HepG2 (cell line): ENCODE measurements around the gene PGC. TPM values are rescaled to one million over a fixed set of nuclear protein-coding genes. Genes with fewer than 3 reads are reported as not detected.
A peak's percentile ranks its signal among the peaks of the same experiment; 100 is the strongest.

Experiments used
- EED ChIP-seq: sonication (generic); formaldehyde crosslinking; IDR thresholded peaks from 2 replicates; pipeline ENCODE4 v1.5.0; 2020; ENCODE audit warnings: mild to moderate bottlenecking, missing genetic modification reagents
- MTA3 ChIP-seq: sonication (generic); formaldehyde crosslinking; IDR thresholded peaks from 2 replicates; pipeline ENCODE4 v1.4.0; 2020; ENCODE audit warnings: missing genetic modification reagents
- NCOA1 ChIP-seq: sonication (generic); formaldehyde crosslinking; IDR thresholded peaks from 2 replicates; pipeline ENCODE4 v1.9.0; 2021; ENCODE audit warnings: missing genetic modification reagents
- NFE2 ChIP-seq: sonication (generic); formaldehyde crosslinking; IDR thresholded peaks from 2 replicates; pipeline ENCODE4 v1.4.0; 2020; ENCODE audit warnings: missing genetic modification reagents
- SOX5 ChIP-seq: IDR thresholded peaks from 2 replicates; pipeline ENCODE4 v1.6.1; 2016; ENCODE audit warnings: borderline replicate concordance
- ZBTB2 ChIP-seq: sonication (generic); formaldehyde crosslinking; IDR thresholded peaks from 2 replicates; pipeline ENCODE4 v1.8.0; 2022; ENCODE audit warnings: low read depth, missing genetic modification reagents
- ZNF18 ChIP-seq: sonication (generic); formaldehyde crosslinking; IDR thresholded peaks from 2 replicates; pipeline ENCODE4 v1.8.0; 2022; ENCODE audit warnings: mild to moderate bottlenecking, missing genetic modification reagents; ENCODE audit not compliant: insufficient replicate concordance
- ZNF205 ChIP-seq: IDR thresholded peaks from 2 replicates; pipeline ENCODE4 v1.6.1; 2018; ENCODE audit warnings: missing biosample characterization, missing genetic modification reagents
- ZNF326 ChIP-seq: sonication (generic); formaldehyde crosslinking; IDR thresholded peaks from 2 replicates; pipeline ENCODE4 v1.4.0; 2020; ENCODE audit warnings: missing genetic modification reagents, borderline replicate concordance
- ZNF556 ChIP-seq: sonication (generic); formaldehyde crosslinking; IDR thresholded peaks from 2 replicates; pipeline ENCODE4 v1.4.0; 2020; ENCODE audit warnings: mild to moderate bottlenecking, missing genetic modification reagents, borderline replicate concordance
- ZNF619 ChIP-seq: sonication (generic); formaldehyde crosslinking; IDR thresholded peaks from 2 replicates; pipeline ENCODE4 v1.4.0; 2020; ENCODE audit warnings: mild to moderate bottlenecking, missing genetic modification reagents
- ZNF710 ChIP-seq: sonication (generic); formaldehyde crosslinking; IDR thresholded peaks from 2 replicates; pipeline ENCODE4 v1.5.0; 2020; ENCODE audit warnings: mild to moderate bottlenecking, missing genetic modification reagents, borderline replicate concordance
- ZUFSP ChIP-seq: sonication (generic); formaldehyde crosslinking; IDR thresholded peaks from 2 replicates; pipeline ENCODE4 v1.9.0; 2021; ENCODE audit warnings: missing genetic modification reagents, mild to moderate bottlenecking, borderline replicate concordance
- polyA plus RNA-seq, 8 experiments: library from polyadenylated mRNA; depleted of rRNA in 3 of 8; stranded (reverse) in 7 of 8; unstranded in 1 of 8; fragments of >200 nt; fragmentation: Illumina TruSeq in 4 of 8; extraction: Trizol in 4 of 8; gene quantifications; 2 replicates each; pipeline versions ENCODE4 v1.2.1 to v1.2.3, GENCODE V29; 2011 to 2016; ENCODE audit warnings: low read depth in 4 of 8, missing spikeins in 1 of 8, mixed read lengths in 1 of 8; ENCODE audit not compliant: insufficient read depth in 1 of 8
- total RNA-seq, 5 experiments: library from RNA; depleted of rRNA; stranded (reverse); fragments of >200 nt; fragmentation: Illumina TruSeq; extraction: Trizol; gene quantifications; 2 replicates each; pipeline ENCODE4 v1.2.3, GENCODE V29; 2016; ENCODE audit warnings: low read depth in 1 of 5
- TF ChIP-seq, protein P1 (sequence below): sonication (generic); formaldehyde crosslinking; IDR thresholded peaks from 2 replicates; pipeline ENCODE4 v1.5.1; 2020; ENCODE audit warnings: missing genetic modification reagents, mild to moderate bottlenecking, borderline replicate concordance
- TF ChIP-seq, protein P2 (sequence below): sonication (generic); formaldehyde crosslinking; IDR thresholded peaks from 2 replicates; pipeline ENCODE4 v1.5.1; 2020; ENCODE audit warnings: missing genetic modification reagents, mild to moderate bottlenecking, borderline replicate concordance

PGC gene
- total and polyA plus RNA-seq, 2 of the 13 experiments (the other 11 are each of a cell fraction or from before 2014, with no cell fraction given) = 426 to 502 TPM

DNA sequence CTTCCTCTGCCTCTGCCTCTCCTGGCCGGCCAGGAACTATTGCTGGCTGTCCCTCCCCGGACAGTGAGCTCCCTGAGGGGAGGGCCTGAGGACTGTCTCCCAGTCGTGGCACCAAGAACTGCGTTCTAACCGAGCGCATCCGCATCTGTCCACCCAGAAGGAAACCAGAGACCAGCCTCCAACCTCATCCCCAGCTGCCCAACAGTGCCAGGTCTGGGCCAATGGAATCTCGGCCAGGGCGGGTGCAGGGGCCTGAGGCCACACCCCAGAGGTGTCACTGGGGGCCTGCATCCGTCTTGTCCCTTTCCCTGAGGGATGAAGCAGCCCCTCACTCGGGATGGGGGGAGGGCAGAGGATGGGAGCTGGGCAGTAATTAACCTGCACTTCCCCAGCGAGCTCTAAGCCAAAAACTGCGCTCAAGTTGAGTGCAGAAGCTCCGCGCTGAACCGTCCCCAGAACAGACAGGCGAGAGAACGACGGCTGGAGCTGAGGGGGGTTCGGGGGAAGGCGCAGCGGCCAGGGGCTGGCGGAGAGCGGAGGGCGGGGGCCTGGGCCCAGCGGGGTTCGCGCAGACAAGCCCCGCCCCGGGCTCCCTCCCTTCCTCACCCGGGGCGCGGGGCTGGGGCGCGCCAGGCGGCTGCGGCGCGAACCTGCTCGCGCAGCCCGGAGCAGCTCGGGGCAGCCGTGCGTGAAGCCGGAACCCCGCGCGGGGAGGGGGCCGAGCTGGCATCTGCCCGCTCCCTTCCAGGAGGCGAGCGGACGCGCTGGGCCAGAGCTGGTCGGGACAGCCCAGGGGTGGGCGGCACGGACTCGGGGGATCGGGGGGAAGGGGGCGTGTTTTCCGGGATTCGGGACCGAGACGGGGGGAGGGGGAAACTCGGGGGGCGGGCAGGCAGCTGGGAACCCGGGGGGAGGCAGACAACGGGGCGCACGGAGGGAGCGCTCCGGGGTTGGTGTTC lies 13.2 kb downstream of the PGC start (continued):
- peak; percentile 68; the same call in 1 of the 2 replicates for TF ChIP-seq ZNF710 (CRISPR knock-in tag)
- no peak for TF ChIP-seq NFE2
- TF ChIP-seq, protein P1, sequence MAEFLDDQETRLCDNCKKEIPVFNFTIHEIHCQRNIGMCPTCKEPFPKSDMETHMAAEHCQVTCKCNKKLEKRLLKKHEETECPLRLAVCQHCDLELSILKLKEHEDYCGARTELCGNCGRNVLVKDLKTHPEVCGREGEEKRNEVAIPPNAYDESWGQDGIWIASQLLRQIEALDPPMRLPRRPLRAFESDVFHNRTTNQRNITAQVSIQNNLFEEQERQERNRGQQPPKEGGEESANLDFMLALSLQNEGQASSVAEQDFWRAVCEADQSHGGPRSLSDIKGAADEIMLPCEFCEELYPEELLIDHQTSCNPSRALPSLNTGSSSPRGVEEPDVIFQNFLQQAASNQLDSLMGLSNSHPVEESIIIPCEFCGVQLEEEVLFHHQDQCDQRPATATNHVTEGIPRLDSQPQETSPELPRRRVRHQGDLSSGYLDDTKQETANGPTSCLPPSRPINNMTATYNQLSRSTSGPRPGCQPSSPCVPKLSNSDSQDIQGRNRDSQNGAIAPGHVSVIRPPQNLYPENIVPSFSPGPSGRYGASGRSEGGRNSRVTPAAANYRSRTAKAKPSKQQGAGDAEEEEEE (CRISPR knock-in tag) = no peak
- 0 out of 2 replicates have a peak, but pooled peaks have one; percentile 67 for TF ChIP-seq ZBTB2 (CRISPR knock-in tag)
- no peak for TF ChIP-seq MTA3 (CRISPR knock-in tag)
- TF ChIP-seq ZNF18 (CRISPR knock-in tag) = no peak
- TF ChIP-seq, protein P2, sequence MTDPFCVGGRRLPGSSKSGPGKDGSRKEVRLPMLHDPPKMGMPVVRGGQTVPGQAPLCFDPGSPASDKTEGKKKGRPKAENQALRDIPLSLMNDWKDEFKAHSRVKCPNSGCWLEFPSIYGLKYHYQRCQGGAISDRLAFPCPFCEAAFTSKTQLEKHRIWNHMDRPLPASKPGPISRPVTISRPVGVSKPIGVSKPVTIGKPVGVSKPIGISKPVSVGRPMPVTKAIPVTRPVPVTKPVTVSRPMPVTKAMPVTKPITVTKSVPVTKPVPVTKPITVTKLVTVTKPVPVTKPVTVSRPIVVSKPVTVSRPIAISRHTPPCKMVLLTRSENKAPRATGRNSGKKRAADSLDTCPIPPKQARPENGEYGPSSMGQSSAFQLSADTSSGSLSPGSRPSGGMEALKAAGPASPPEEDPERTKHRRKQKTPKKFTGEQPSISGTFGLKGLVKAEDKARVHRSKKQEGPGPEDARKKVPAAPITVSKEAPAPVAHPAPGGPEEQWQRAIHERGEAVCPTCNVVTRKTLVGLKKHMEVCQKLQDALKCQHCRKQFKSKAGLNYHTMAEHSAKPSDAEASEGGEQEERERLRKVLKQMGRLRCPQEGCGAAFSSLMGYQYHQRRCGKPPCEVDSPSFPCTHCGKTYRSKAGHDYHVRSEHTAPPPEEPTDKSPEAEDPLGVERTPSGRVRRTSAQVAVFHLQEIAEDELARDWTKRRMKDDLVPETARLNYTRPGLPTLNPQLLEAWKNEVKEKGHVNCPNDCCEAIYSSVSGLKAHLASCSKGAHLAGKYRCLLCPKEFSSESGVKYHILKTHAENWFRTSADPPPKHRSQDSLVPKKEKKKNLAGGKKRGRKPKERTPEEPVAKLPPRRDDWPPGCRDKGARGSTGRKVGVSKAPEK = peak; percentile 68; the same call in 1 of the 2 replicates
- no peak for TF ChIP-seq NCOA1 (CRISPR knock-in tag)
- TF ChIP-seq ZUFSP (CRISPR knock-in tag) = no peak
- no peak for TF ChIP-seq ZNF326
- TF ChIP-seq ZNF619 (CRISPR knock-in tag) = 0 out of 2 replicates have a peak, but pooled peaks have one; percentile 27
- TF ChIP-seq SOX5 (CRISPR knock-in tag) = peak; percentile 5; the same call in 1 of the 2 replicates
- peak; percentile 47; the same call in 1 of the 2 replicates for TF ChIP-seq ZNF556 (CRISPR knock-in tag)
- peak; percentile 56; the same call in 1 of the 2 replicates for TF ChIP-seq EED (CRISPR knock-in tag)
- TF ChIP-seq ZNF205 (CRISPR knock-in tag) = no peak
